GM19324 (cell line): ENCODE measurements around the gene SLC35F3.
"Not testable (repeated sequence)": the region's sequence is repeated elsewhere in the genome, so short reads cannot be mapped to it uniquely, and the experiment has no call there.

ENCODE experiments used
- ATAC-seq: cut with Tn5 transposase; IDR thresholded peaks from one replicate; pipeline ENCODE4 v1.9.1; 2021; ENCODE audit warnings: mild to moderate bottlenecking, moderate library complexity; ENCODE audit not compliant: unreplicated experiment, low FRiP score

SLC35F3 gene

GRCh38 chr1:233904633-233905415 is at the start of gene SLC35F3:
SLC35F3 (plus strand) TSS chr1:233904676.
- no peak for ATAC-seq

DNA sequence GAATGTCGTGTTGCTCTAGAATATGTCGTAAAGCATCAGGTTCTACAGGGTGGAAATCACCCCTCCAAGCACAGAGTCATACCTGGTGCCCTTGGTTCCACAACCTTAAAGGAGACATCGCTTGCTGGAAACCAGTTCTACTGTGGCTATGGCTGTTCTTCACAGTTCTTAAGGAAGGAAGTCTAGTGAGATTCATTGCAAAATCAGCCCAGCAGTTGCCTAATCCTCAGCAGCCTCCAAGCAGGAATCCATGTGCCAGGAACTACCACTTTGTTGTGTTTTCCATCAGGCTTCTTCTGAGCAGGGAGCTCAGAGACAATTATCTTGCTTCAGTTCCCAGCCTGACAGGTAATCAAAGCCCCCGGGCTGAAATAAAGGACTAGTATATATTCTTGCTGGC is 45.0 kb upstream of the SLC35F3 start:
- no peak for ATAC-seq

- ATAC-seq, result no peak
Observed at GRCh38 chr1:233863901-233864545, 40.5 kb upstream of the SLC35F3 start.

GRCh38 chr1:233864578-233864977 is 39.9 kb upstream of the SLC35F3 start:
- no peak for ATAC-seq

DNA sequence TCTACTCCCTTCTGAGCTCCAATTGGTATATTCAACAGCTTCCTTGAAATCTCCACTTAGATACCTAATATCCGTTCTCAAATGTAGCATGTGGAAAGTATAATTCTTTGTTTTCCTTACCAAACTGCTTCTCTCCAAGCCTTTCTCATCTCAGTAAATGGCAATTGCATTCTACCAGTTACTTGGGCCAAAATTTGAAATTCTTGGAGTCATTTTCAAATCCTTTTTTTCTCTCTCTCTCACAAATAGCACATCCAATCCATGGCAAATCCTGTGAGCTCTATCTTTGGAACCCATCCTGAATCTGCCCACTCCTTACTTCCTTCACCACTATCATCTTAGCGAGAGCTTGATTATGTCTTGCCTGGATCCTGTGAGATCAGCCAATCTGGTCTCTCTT is 39.3 kb upstream of the SLC35F3 start:
- no peak for ATAC-seq

GRCh38 chr1:233865902-233866301 is 38.6 kb upstream of the SLC35F3 start:
- no peak for ATAC-seq

DNA sequence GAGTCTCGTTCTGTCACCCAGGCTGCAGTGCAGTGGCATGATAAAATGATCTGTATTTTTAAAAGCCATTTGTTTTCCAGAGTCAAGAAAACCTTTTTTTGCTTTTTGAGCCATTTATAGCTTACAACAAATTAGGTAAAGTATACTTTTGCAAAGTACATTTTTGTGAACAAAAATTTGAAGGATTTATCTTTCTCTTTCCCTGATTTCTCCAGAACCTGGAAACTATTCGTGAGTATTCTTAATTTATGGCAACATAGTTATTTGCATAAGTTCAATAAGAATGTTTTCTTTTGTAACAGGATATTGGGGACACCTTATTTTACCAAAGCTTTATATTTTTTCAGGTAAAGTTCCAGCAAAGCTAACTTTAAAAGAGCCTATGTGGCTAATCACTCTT is 37.4 kb upstream of the SLC35F3 start:
- ATAC-seq, result no peak

- no peak for ATAC-seq
Observed at GRCh38 chr1:233868461-233868860, 36.0 kb upstream of the SLC35F3 start.

DNA sequence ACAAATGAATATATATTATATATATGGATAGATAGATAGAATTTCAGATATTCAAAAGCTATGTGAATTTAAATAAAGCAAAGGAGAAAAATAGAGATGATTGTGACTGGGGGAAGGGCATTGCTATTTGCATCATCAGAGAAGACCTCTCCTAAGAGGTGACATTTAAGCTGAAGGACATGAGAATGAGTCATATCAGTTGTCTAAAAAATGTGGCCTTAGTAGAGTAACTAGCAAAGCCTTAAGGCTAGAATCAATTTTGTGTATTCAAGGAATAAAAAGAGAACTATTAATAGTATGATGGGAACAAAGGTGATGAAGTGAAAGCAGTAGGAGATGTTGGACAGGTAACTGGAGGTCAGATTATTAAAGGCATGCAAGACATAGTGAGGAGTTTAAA is 34.8 kb upstream of the SLC35F3 start:
- no peak for ATAC-seq

DNA sequence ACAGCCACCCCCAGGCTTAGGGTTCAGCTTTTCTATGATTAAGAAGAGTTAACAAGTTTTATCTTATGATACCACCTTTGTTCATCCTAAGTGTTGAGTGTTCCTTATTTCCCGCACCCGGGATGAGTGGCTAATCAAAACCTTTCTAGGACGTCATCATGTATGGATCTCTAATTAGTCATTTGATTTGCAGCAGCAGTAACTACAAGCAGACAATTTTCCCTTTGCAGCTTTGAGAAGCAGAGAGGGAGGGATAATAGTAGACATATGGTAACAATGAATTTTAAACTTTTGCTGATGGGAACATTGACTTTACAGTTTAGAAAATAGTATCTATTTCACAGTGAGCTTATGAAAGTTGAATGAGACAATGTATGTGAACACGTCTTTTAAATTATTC is 30.8 kb upstream of the SLC35F3 start:
- ATAC-seq, result no peak

DNA sequence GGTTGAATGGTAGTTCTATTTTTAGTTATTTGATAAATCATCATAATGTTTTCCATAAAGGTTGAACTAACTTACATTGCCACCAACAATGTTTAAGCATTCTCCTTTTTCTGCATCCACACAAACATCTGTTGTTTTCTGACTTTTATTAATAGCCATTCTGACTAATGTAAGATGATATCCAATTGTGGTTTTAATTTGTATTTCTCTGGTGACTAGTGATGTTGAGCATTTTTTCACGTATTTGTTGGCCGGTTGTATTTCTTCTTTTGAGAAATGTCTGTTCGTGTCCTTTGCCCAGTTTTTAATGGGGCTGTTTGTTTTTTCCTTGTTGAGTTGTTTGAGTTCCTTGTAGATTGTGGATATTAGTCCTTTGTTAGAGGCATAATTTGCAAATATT is 24.6 kb upstream of the SLC35F3 start:
- no peak for ATAC-seq

GRCh38 chr1:233883671-233884070 is 20.8 kb upstream of the SLC35F3 start:
- ATAC-seq, result no peak

DNA sequence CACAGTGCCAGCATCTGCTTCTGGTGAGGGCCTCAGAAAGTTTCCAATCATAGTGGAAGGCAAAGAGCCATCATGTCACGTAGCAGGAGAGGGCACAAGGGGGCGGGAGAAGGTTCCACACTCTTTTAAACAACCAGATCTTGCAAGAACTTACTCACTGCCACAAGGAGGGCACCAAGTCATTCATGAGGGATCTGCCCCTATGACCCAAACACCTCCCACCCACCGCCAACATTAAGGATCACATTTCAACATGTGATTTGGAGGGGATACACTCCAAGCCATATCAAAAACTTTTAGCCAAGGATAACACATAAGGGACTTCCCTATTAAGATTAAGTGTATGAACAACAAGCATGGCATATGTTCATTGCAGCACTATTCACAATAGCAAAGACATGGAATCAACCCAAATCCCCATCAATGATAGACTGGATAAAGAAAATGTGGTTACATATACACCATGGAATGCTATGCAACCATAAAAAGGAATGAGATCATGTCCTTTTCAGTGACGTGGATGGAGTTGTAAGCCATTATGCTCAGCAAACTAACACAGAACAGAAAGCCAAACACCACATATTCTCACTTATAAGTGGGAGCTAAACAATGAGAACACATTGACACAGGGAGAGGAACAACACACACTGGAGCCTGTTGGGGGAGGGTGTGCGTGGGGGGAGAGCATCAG is 19.9 kb upstream of the SLC35F3 start:
- ATAC-seq, result no peak

DNA sequence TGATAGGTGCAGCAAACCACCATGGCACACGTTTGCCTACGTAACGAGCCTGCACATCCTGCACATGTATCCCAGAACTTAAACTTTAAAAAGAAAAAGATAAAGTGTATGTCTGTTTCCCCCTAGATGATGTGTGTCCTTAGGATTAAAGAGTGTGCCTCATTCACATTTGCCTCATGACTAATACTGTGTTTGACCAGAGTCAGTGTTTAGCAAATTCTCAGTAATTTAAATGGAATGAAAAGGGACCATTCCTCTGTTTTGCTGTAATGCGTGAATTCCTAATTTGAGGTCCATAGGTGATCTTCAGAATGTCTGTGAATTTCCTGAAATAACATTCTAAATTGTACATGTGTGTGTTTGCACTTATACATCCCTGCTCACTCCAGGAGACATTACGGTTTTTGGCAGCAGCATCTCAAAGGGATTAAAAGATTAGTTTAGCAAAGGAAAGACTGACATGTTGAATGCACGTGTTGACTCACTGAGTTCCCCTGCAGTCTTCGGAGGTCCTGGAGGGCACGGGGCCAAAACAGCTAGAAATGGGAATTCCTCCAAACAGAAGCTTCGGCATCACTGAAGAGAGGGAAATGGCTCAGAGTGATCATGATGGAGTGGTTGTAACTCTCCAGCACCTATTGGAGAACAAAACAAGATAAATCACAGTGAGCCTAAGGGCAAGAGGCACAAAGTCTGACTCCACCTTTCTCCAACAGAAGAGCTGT is 19.1 kb upstream of the SLC35F3 start:
- no peak for ATAC-seq

- not testable (repeated sequence) for ATAC-seq
Observed at GRCh38 chr1:233891151-233891550, 13.3 kb upstream of the SLC35F3 start.

DNA sequence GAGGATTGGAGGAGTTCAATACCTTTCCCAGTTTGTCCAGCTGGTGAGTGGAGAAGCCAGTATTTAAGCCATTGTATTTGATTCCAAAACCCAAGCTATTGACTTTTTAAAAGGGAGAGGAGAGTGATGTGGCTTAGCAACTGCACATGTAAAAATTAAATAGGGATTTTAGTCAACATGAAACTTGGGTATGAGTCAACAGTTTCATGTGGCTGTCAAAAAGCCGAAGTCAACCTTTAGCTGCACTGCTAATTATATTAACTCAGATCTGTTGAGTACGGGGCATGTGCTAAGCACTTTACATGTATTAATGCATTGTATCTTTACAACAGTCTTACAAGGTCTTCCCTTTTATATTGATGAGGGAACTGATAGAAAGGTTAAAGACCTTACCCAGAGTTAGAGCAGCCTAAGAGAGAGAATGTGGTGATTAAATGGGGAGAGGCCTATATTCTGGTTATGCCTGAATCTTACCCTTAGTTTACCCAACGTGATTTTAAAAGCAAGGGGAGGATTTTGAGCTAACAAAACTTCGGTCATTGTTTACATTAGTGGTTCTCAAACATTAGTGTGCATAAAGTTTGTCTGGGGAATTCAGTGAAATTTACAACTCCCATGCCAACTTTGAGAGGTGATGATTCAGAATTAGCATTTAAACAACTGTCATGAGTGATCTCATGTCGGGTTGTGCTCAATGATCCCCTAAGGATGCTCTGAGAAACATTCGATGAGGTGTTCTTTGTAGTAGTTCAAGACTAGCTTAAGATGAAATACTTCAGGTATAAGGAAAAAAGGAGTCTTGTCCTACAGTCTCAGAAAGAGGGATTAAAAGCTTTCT is 6.9 kb upstream of the SLC35F3 start:
- peak; percentile 73 for ATAC-seq

GRCh38 chr1:233901495-233901894 is 3.0 kb upstream of the SLC35F3 start:
- no peak for ATAC-seq

GRCh38 chr1:233905416-233906051 is 1.1 kb downstream of the SLC35F3 start:
- no peak for ATAC-seq

DNA sequence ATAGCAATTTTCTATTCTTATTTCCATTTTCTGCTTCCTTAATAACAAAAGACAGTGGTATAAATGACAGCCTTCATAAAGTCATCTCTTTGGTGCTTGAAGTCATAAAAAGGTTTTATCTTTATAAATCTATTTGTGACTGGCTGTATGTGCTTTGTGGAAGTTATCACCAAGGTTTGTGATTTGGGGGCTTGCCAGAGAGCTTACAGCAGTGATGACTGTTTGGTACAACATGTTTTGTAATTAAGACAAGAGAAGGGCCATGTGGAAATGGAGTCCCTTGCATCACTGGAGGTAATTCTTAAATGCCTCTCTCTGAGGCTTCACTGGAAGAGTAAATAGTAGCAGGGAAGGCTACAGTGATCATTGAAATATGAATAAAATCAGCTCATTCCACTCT is 2.7 kb downstream of the SLC35F3 start:
- no peak for ATAC-seq

- no peak for ATAC-seq
Observed at GRCh38 chr1:233908092-233908491, 3.6 kb downstream of the SLC35F3 start.
